Activated CD4-positive, alpha-beta T cell treated with anti-CD3 and anti-CD28 coated beads, Interleukin-2, amount 50 U/mL, for 16 hours (primary cell): Measurements from ENCODE around the gene PRDM2.

Experiments
- DNase-seq: peaks from one replicate; pipeline ENCODE4 v3.0.0-alpha.2; 2020

PRDM2 gene

DNA sequence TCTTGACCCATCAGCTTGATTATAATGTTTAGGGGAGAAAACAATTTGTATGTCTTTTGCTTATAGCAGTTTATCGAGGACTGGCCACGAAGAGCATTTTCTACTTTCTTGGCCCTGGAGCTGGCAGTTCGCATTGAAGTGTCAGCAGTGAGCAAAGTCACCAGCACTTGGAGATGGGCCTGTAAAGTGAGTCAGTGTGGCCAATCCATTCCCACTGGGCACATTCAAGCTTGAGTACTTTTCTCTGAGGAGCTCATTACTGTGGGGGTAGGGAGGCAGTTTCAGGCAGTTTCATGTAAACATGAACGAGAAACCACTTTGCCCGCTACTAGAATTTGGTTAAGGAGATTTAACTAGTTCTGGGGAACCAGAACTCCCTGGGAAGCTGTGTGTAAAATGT lies 164.8 kb downstream of the PRDM2 start:
- no peak for DNase-seq

DNA sequence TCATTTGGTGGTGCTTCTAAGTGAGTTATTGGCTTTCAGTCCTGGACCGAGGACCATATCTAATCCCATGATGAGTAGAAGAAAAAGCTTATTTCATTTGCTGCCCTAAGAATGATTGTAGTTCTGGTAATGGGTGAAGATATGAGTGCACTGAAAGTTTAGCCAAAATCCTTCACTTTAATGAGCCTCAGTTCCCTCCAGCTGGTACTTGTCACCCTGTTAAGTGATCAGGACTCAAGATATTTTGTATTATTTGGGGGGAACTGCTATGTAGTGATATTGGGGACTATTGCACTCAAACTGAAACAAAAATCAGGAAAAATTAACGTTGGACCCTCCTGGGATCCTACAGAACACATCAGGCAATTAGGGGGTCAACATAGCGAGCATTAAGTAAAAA lies 165.9 kb downstream of the PRDM2 start:
- no peak for DNase-seq

DNA sequence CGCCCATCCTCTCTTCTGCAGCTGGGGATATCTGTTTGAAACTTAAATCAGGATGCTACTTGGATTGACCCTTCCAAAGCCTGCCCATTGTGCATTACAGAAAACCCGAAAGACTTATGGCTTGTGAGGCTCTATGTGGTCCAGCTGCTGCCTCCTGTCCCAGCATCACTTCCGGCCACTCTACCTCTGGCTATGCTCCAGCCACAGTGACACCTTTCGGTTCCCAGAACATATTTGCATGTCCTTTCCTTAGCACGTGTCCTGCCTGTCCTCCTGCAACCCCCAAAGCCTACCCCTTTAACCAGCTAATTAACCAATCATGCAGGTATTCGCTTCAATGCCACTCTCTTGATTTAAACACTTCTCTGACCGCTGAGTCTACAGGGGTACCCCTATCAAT lies 167.6 kb downstream of the PRDM2 start:
- no peak for DNase-seq

DNA sequence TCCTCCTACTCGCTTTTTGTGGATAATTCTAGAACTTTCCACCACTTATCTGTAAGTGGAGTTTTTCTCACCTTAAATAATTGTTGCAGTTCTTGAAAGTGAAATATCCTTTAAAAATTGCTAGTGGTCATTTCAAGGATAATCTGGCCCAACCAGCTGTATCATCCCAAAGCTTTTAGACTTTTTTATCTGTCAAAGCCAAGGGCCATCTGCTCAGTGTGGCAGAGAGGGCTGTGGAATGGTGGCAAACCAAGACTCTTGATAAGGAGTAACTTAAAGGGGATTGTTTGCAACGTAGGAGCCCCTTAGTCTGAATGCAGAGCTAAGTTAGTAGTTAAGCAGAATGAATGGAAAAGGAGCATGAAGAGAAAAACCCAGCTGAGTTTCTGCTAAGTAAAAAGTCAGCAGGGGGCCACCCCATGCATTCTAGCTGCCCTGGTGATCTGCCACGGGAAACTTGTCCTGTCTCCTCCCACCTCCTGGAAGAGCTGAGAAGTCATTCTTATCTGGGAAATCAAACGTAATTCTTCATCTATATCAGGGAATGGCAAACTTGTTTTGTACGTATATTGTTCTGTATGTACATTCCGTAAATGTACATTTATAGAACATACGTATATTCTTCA lies 169.3 kb downstream of the PRDM2 start:
- DNase-seq, result no peak

DNA sequence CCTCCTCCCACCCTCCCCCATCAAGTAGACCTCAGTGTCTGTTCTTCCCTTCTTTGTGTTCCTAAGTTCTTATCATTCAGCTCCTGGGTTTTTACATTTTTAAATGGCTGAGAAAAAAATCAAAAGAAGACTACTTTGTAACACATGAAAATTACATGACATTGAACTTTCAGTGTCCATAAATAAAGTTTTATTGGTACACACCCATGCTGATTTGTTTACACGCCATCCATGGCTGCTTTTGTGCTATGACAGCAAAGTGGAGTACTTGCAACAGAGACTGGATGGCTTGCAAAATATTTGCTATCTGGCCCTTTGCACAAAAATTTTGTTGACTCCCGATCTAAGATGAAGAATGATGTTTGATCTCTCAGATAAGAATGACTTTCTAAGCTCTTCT lies 171.4 kb downstream of the PRDM2 start:
- no peak for DNase-seq

DNA sequence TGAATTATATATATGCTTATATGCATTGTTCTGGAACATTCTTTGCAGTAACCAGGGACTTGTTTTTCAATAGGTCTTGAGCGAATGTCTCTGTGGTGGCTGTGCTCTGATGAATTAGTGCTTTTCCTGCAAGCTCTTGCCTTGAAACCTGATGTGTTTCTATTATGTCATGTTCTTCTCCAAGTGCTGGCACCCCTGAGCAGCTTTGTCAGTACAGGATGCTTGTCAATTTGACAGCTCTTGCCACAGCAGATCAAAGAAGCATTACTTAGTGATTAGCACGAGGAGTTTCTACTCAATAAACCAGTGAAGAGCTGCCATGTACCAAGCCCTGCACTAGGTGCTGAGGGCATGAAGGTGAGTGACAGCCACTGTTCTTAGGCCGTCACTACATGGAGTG lies 171.9 kb downstream of the PRDM2 start:
- DNase-seq, result no peak

DNA sequence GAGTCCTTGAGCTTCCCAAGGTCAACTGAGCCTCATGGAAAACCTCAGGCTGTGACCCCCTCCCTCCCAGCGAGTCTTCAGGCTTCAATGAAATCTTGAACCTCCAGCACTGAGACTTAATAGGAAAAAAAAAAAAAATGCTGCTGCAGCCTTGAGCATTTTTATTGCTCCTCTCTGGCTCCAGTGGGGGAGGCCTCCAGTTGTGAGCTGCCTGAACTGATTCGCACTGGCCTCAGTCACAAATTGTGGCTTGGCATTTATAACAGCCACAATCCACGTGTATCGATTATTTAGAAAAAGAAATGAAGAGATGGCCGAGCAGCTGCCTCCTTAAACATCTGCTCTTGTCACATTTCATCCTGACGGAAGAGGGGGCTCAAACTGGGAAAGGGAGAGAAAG lies 173.0 kb downstream of the PRDM2 start:
- DNase-seq, result no peak
